ENCODE results near the gene SYNJ2.

SYNJ2 gene

GRCh38 chr6:158124288-158124687, 142.6 kb downstream of the SYNJ2 start:
- DNase-seq (ENCODE audit: low spot score) = no peak

GRCh38 chr6:158125271-158125670, 143.6 kb downstream of the SYNJ2 start:
- no peak for DNase-seq (ENCODE audit: low spot score)

GRCh38 chr6:158131926-158132325, 150.3 kb downstream of the SYNJ2 start:
- peak; percentile 60 for DNase-seq (ENCODE audit: low spot score)

- no peak for DNase-seq (ENCODE audit: low spot score)
These were observed 161.1 kb downstream of the SYNJ2 start for GRCh38 chr6:158142789-158143188.

- DNase-seq (ENCODE audit: low spot score) = no peak
These were observed 162.0 kb downstream of the SYNJ2 start for GRCh38 chr6:158143700-158144099.

Measured in D341Med (cell line).